Measurements from ENCODE around the gene PAN3. TPM values are rescaled to one million over a fixed set of nuclear protein-coding genes. Genes with fewer than 3 reads are reported as not detected.

PAN3 gene
- total and polyA plus RNA-seq, 2 of the 8 experiments (the other 6 are each of a cell fraction or from before 2014, with no cell fraction given): 12.7 to 39.3 TPM

GRCh38 chr13:28185256-28185655, 46.9 kb downstream of the PAN3 start:
- WGBS, 2 experiments (ENCODE audit: extremely low coverage in 1 of 2, insufficient coverage in 1 of 2, insufficient read length in 1 of 2, insufficient replicate concordance in 2 of 2, low coverage in 1 of 2, low lambda C conversion rate in 2 of 2, missing lambda C conversion rate in 1 of 2): 78% methylated on average over 2 of the region's 2 CpGs; no CpG with 5 or more reads in 1 of the 2 experiments
- Histone ChIP-seq H3K36me3 (ENCODE audit: control insufficient read depth in 2 of 4, insufficient read depth in 4 of 4, low read length in 3 of 4) (peaks cover 0 to 3% (median 0%) of the 10 kb centered on the region in 4 experiments; a peak in 1 of 8 replicates), H3K27me3 (replicated peaks in 1 of 4; ENCODE audit: control insufficient read depth in 3 of 4, extremely low read depth in 1 of 4, insufficient read depth in 3 of 4, low read length in 3 of 4) (no peaks in the 10 kb centered on the region), H3K4ac (replicated peaks; ENCODE audit: insufficient read length, low read depth, low read length) (no peak overlapping the region), H2BK5ac (ENCODE audit: low read depth, low read length) (no peak overlapping the region), H3K4me2 (ENCODE audit: insufficient read depth in 1 of 2, low read depth in 2 of 2, low read length in 2 of 2) (no peak overlapping the region), H3K9me3 (ENCODE audit: insufficient read depth in 2 of 2, low read depth in 1 of 2, low read length in 1 of 2) (no peaks in the 10 kb centered on the region), H2BK12ac (ENCODE audit: low read depth, low read length) (no peak overlapping the region), H3K9ac (replicated peaks in 1 of 4; ENCODE audit: extremely low read depth in 1 of 4, low read depth in 3 of 4, low read length in 3 of 4) (no peak overlapping the region), H4K8ac (ENCODE audit: extremely low read depth, insufficient read depth, low read length) (no peak overlapping the region), H3K4me3 (ENCODE audit: extremely low read depth in 1 of 4, insufficient read depth in 2 of 4, low read depth in 3 of 4, low read length in 4 of 4) (no peak overlapping the region), H4K91ac (replicated peaks; ENCODE audit: insufficient read length, low read length) (no peak overlapping the region), H2BK15ac (ENCODE audit: low read length) (no peak overlapping the region), H4K5ac (ENCODE audit: insufficient read length, low read depth, low read length) (no peak overlapping the region), H3K27ac (ENCODE audit: low read depth, low read length) (no peak overlapping the region), H3K23ac (ENCODE audit: insufficient read length) (no peak overlapping the region), H3K79me2 (ENCODE audit: control insufficient read depth in 1 of 2, insufficient read depth in 2 of 2, low read length in 2 of 2) (peaks cover 0 to 20% of the 10 kb centered on the region in 2 experiments; a peak in 3 of 4 replicates), H3K56ac (replicated peaks; ENCODE audit: insufficient read length, low read depth, low read length) (no peak overlapping the region), H2AK5ac (ENCODE audit: low read depth, low read length) (no peak overlapping the region), H3K4me1 (replicated peaks in 1 of 4; ENCODE audit: control insufficient read depth in 3 of 4, insufficient read depth in 4 of 4, low read length in 3 of 4) (peaks cover 0 to 2% (median 0%) of the 10 kb centered on the region in 4 experiments; a peak in 1 of 7 replicates), H2BK120ac (replicated peaks; ENCODE audit: low read depth, low read length) (no peak overlapping the region), H2BK20ac (ENCODE audit: low read length) (no peak overlapping the region), H3K14ac (ENCODE audit: insufficient read length) (no peak overlapping the region), H3K79me1 (ENCODE audit: low read depth, low read length) (no peaks in the 10 kb centered on the region; the same call in 1 of the 2 replicates), H3K18ac (ENCODE audit: extremely low read depth, low read length) (no peak overlapping the region), H3K23me2 (ENCODE audit: low read depth, low read length) (no peaks in the 10 kb centered on the region), H4K20me1 (replicated peaks in 1 of 2; ENCODE audit: control insufficient read depth in 1 of 2, insufficient read depth in 2 of 2, low read length in 2 of 2) (peaks cover 0 to 2% of the 10 kb centered on the region in 2 experiments), H2AFZ (ENCODE audit: low read length) (no peak overlapping the region)
- ChIA-PET CTCF (ENCODE audit: partially characterized antibody) (interaction anchor here (0.5 to 1.5 kb wide), 2 partner anchors 14 to 72 kb away, joined by 3 to 4 read pairs; no protein-coding TSS in a partner anchor), POLR2A (ENCODE audit: partially characterized antibody) (no interaction called here)
- DNase-seq (ENCODE audit: low read depth in 1 of 2, low spot score in 2 of 2) (no peak), FAIRE-seq (no peak)
- no peak for TF ChIP-seq KDM1A (IDR thresholded peaks at IDR 0.05; ENCODE audit: borderline replicate concordance, low read length)
- no peak for TF ChIP-seq HDAC2 (IDR thresholded peaks at IDR 0.05; ENCODE audit: borderline replicate concordance in 1 of 2, low read depth in 2 of 2, low read length in 2 of 2)
- TF ChIP-seq GABPA (IDR thresholded peaks at IDR 0.05; ENCODE audit: borderline replicate concordance, insufficient read depth, low read length): no peak
- TF ChIP-seq SP1 (IDR thresholded peaks at IDR 0.05; ENCODE audit: low read depth, low read length): no peak
- no peak for TF ChIP-seq RFX5 (IDR thresholded peaks at IDR 0.05; ENCODE audit: borderline replicate concordance, low read depth, low read length)
- TF ChIP-seq SAP30 (IDR thresholded peaks at IDR 0.05; ENCODE audit: insufficient read depth, insufficient replicate concordance, low read length): no peak
- no peak for TF ChIP-seq ATF2 (IDR thresholded peaks at IDR 0.05; ENCODE audit: low read length)
- no peak for TF ChIP-seq PHF8 (conservative IDR thresholded peaks at IDR 0.05; ENCODE audit: low read depth, low read length)
- no peak for TF ChIP-seq BACH1 (IDR thresholded peaks at IDR 0.05; ENCODE audit: low read length)
- TF ChIP-seq SIRT6 (IDR thresholded peaks at IDR 0.05; ENCODE audit: low read length): no peak
- no peak for TF ChIP-seq YY1 (IDR thresholded peaks at IDR 0.05; ENCODE audit: low read depth, low read length)
- TF ChIP-seq GTF2F1 (IDR thresholded peaks at IDR 0.05; ENCODE audit: borderline replicate concordance, low read depth, low read length): no peak
